Measurements from ENCODE around the gene SHANK1. TPM values are rescaled to one million over a fixed set of nuclear protein-coding genes. Genes with fewer than 3 reads are reported as not detected.

Gene SHANK1
- total RNA-seq, 4 donors from 2014 or later: 0.10 to 0.45 TPM; not detected in 2

DNA sequence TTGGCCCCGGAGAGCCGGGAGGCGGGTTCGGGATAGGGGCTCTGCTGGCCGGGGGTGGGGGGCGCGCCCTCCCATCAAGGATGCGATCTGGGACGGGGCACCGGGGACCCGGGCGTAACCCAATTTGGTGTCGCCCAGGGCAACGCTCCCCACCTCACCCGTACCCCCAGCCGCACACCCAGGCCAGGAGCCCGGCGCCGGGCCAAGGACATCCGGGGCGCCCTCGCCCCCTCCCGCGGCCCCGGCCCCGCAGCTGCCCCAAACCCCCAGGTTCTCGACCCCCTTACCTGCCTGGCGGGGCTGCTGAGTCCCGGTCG, 525 bp downstream of the SHANK1 start:
- H3K27ac ChIP-seq: no peak overlapping the region
- DNase-seq: no peak
- peaks cover 13 to 21% of the 10 kb centered on the region in 2 donors for H3K4me1 ChIP-seq
- H3K4me3 ChIP-seq (replicated peaks in 1 of 3): peak overlapping the region in 1 of 3 donors; percentile 14
- H3K36me3 ChIP-seq: no peaks in the 10 kb centered on the region
- intact Hi-C loops (cut with DNase I): no loop called here
- peaks cover 11% of the 10 kb centered on the region for H3K27me3 ChIP-seq
- WGBS, 2 donors: 0 to 7% methylated on average over 3 to 16 of the region's 30 CpGs
- TF ChIP-seq POLR2A (IDR thresholded peaks at IDR 0.05): no peak
- TF ChIP-seq, protein P1, sequence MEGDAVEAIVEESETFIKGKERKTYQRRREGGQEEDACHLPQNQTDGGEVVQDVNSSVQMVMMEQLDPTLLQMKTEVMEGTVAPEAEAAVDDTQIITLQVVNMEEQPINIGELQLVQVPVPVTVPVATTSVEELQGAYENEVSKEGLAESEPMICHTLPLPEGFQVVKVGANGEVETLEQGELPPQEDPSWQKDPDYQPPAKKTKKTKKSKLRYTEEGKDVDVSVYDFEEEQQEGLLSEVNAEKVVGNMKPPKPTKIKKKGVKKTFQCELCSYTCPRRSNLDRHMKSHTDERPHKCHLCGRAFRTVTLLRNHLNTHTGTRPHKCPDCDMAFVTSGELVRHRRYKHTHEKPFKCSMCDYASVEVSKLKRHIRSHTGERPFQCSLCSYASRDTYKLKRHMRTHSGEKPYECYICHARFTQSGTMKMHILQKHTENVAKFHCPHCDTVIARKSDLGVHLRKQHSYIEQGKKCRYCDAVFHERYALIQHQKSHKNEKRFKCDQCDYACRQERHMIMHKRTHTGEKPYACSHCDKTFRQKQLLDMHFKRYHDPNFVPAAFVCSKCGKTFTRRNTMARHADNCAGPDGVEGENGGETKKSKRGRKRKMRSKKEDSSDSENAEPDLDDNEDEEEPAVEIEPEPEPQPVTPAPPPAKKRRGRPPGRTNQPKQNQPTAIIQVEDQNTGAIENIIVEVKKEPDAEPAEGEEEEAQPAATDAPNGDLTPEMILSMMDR (IDR thresholded peaks at IDR 0.05): no peak
- no peaks in the 10 kb centered on the region for H3K9me3 ChIP-seq

DNA sequence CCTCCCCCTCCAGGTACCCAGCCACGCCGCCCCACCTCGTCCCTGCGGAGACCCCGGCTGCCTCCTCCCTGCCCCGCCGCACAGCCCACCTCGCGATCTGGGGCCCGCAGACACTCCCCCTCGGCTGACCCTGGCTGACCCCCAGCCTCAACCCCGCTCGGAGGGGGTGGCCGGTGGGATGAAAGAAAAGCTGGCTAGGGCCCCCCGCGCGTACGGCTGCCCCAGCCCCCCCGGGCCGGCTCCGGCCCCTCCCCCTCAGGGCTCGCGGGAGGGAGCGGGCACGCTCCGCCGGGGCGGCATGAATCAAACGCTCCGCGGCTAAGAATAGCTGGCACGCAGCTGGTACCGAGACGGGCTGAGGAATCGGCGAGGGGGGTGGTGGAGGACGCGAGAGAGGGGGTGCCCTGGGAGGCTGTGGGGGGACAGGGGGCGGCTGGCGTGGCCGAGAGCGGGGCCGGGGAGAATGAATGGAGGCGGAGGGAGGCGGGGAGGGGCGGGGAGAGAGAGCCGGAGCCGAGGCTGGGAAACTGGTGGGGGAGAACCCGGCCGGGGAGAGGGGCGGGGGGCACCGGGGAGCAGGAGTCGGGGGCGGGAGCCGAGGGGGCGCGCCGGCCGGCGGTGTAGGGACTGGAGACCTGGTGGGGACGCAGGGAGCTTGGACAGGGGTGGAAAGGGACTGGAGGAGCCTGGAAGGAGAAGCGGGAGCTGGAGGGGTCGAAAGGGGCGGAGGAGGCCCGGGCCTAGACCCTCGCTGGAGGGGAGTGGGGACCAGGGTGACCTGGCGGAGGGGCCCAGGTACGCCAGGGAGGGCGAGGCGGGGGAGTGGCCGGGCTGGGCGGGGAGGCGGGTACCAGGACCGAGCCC, 1.1 kb downstream of the SHANK1 start:
- WGBS, 2 donors: 1 to 2% methylated on average over 22 to 35 of the region's 74 CpGs
- Histone ChIP-seq H3K9me3 (no peaks in the 10 kb centered on the region), H3K36me3 (no peaks in the 10 kb centered on the region), H3K27me3 (peaks cover 11% of the 10 kb centered on the region), H3K4me3 (replicated peaks in 1 of 3) (peak overlapping the region in 1 of 3 donors; percentile 14), H3K4me1 (peaks cover 10 to 18% of the 10 kb centered on the region in 2 donors), H3K27ac (no peak overlapping the region)
- intact Hi-C loops (cut with DNase I): no loop called here
- peak in 1 of 2 donors; percentile 11 for DNase-seq
- TF ChIP-seq, protein P1 (IDR thresholded peaks at IDR 0.05): no peak
- no peak for TF ChIP-seq POLR2A (IDR thresholded peaks at IDR 0.05)

DNA sequence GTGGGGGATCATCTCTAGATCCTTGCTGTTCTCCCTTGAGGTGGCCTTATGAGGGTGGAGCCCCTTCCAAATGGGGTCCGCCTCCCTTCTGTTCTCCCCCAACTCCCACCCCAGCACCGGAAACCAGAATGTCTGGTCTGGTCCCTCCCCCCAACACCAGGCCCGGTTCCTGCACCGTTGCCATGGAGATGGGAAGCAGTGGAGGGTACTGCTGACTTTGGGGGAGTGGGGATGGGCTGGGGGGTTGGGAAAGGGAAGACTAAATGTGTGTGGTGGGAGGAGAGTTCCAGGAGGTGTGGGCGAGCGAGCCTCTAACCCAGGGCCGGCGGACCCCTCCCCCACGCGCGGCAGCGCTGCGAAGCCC, 1.7 kb downstream of the SHANK1 start:
- Histone ChIP-seq H3K27ac (no peak overlapping the region), H3K36me3 (no peaks in the 10 kb centered on the region), H3K4me1 (peaks cover 10 to 18% of the 10 kb centered on the region in 2 donors), H3K4me3 (replicated peaks in 1 of 3) (peak overlapping the region in 1 of 3 donors; percentile 14), H3K27me3 (peaks cover 11% of the 10 kb centered on the region), H3K9me3 (no peaks in the 10 kb centered on the region)
- no peak for TF ChIP-seq POLR2A (IDR thresholded peaks at IDR 0.05)
- TF ChIP-seq, protein P1 (IDR thresholded peaks at IDR 0.05): no peak
- intact Hi-C loops (cut with DNase I): no loop called here
- whole genome bisulfite sequencing, 2 donors: 4 to 9% methylated on average over 6 to 7 of the region's 13 CpGs
- DNase-seq: no peak

DNA sequence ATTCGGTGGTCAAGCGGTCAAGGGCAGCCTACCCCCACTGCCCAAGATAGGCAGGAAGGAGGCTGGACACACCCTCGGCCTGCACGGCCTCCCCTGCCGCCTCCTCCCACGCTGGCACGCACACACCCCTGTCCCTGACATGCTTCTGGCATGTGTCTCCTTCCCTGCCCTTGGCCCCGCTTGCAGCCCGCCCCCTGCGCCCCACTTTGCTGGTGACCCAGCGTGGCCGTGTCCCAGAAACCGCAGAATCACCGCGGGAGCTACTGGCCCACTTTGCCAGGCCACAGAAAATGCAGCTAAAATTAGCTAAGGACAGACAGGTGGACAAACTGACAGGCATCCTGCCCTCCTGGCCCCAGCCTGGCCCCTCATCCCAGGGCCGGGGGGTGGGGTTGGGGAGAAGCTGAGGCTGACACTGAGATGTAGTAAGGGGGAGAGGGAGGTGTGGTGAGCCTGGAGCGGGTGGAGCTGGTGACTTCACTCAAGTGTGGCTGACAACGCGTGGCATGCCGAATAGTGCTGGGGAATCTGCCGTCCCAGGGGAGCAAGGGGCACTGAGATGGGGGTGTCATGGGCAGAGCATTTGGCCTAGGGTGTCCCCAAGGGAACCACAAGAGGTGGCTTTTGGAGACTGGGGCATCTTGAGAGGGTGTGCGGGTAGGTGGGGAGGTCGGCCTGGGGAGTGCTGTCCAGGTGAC, 2.4 kb downstream of the SHANK1 start:
- no peaks in the 10 kb centered on the region for H3K9me3 ChIP-seq
- no peaks in the 10 kb centered on the region for H3K36me3 ChIP-seq
- no peak for DNase-seq
- peaks cover 10 to 18% of the 10 kb centered on the region in 2 donors for H3K4me1 ChIP-seq
- no peak for TF ChIP-seq POLR2A (IDR thresholded peaks at IDR 0.05)
- TF ChIP-seq, protein P1 (IDR thresholded peaks at IDR 0.05): no peak
- H3K4me3 ChIP-seq (replicated peaks in 1 of 3): no peak overlapping the region
- WGBS, 2 donors: 57 to 63% methylated on average over 14 to 16 of the region's 23 CpGs
- intact Hi-C loops (cut with DNase I): no loop called here
- peaks cover 11% of the 10 kb centered on the region for H3K27me3 ChIP-seq
- H3K27ac ChIP-seq: no peak overlapping the region

All from thyroid gland (tissue), 4 donors.